ENCODE results near the gene FGD3.

Gene FGD3

DNA sequence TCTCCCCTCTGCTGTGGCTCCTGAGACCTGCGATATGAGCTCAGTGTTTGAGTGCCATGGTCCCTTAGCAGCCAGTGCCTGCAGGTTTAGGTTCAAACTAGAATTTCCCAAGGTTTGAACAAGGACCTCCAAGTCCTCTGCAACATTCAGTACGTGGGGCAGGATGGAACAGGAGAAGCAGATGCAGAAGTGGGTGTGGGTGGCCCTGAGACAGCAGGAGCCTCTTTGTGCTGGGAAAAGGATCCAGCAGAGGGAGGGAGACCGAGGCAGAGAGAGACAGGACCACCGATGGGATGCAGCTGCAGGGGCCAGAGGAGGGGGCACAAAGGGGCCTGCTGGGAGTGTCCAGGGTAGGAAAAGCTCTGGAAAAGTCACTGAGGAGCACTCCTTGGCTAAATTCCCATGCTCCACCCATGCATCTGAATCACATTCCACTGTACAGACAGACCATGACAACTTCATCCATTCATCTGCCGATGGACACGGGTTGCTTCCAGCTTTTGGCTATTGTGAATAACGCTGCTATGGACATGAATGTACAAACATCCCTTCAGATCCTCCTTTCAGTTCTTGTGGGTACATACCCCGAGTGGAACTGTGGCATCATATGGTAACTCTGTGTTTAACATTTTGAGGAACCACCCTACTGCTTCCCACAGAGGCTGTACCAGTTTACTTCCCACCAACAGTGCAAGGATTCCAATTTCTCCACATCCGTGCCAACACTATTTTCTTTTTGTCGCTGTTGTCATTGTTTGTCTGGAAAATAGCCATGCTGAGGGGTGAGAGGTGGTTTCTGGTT, 84.5 kb downstream of the FGD3 start:
- no peak for ATAC-seq

DNA sequence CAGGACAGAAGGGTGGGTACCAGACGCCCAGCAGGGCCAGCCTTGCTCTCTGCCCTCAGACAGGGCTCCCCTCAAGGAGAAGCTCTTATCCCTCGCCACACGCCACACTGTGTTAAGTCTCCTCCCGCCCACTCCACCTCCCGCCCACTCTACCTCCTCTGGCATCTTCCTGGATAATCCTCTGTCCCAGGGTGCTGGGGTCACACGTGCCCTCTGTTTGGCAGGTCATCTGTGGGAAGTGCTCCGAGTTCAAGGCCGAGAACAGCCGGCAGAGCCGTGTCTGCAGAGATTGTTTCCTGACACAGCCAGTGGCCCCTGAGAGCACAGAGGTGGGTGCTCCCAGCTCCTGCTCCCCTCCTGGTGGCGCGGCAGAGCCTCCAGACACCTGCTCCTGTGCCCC, 85.2 kb downstream of the FGD3 start:
- DNase-seq, result no peak
- ATAC-seq, result no peak

More for the DNA sequence above, 84.5 kb downstream of the FGD3 start:
- no peak for DNase-seq

DNA sequence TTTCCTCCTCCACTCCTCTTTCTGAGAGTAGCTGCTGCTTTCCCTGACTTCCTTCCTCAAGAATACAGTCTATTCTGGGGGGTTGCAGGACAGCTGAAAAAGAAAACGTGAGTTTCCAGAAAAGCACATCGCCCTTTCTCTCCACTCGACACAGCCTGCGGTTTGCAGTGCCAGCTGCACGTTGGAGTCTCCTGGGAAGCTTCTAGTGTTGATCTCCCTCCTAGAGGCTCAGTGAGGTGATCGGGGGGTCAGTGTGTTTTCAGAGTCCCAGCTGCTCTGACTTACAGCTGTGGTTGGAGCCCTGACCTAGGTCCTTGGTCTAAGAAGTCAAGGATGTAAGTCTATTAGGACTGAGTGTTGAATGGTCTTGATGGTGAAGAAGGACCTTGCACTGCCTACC, 86.2 kb downstream of the FGD3 start:
- DNase-seq (no peak), ATAC-seq (no peak)

DNA sequence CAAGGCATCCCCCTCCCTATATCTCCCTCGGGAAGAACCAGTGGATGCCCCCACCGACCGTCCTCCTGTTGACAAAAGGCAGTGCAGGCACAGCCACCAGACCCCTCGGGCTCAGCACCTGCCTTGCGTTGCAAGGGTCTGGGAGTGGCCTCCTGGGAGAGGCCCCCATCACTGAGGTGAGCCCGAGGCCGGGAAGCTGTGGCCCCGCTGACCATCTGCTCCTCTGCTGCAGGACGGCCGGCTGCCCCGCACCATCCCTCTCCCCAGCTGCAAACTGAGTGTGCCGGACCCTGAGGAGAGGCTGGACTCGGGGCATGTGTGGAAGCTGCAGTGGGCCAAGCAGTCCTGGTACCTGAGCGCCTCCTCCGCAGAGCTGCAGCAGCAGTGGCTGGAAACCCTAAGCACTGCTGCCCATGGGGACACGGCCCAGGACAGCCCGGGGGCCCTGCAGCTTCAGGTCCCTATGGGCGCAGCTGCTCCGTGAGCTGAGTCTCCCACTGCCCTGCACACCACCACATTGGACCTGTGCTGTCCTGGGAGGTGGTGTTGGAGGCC, 87.9 kb downstream of the FGD3 start:
- no peak for DNase-seq
- ATAC-seq, result no peak

DNA sequence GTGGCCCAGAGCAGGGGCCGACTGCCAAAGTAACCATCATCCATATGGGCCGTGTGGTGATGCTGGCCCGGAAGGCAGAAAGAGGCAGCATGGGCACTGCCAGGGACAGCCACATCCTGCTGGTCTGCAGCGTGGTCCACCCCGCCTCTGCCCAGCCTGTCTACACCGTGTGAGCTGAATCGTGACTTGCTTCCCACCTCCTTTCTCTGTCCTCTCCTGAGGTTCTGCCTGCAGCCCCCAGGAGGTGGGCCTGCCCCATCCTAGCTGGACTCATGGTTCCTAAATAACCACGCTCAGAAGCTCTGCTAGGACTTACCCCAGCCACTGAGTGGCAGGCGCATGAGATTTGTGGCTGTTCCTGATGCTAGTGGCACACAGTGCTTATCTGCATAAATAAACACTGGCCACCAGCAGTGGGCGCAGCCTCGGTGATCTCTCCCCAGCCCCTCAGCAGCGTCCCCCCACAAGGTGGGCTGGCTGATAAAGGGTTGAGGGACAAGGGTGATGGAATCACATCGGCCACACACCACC, 88.6 kb downstream of the FGD3 start:
- DNase-seq (no peak), ATAC-seq (no peak)

DNA sequence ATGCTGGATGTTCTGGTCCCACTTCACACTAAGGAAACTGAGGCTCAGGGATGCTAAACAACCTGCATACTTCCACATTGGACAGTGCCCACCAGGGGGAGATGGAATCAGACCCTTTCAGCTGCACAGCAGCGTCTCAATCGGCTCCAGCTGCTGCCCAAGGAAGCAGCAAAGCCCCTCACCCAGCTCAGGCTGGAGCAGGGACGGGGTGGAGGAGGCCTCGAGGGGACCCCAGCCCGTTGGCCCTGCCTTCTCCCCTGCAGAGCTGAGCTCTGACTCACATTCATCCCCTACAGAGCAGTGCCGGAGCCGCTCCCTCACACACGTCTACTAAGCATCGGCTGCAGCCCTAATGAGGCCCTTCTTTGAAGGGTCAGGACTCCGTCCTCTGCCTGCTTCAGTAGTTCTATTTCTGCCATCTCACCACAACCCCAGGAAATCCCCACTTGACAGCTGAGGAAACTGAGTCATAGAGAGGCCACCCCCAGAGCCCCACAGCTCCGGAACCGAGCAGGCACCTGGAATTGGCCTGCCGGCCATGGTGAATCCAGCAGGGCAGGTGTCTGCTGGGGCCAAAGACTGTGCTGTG, 89.7 kb downstream of the FGD3 start:
- no peak for ATAC-seq

DNA sequence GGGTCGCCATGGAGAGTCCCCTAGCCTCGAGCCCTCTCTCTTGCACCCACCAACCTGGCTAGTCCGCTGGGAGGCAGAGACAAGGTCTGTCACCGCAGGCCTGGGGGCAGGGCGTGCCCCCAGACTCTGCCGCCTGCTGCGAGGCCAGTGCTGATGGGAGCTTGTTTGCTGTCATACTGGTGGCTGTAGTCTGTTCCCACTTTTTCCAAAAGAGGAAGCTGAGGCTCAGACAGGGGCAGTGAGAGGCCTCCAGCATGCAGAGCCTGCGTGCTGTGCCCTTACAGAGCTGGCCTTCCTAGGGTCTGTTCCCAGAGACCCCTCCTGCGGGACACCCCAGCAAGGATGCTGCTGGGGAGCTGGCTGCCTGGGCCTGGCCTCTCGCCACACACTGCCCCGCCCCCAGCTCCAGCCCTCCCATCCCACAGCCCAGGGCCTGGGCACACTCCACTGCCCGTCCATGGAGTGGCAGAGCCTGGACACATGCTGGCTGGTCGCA, 90.2 kb downstream of the FGD3 start:
- no peak for ATAC-seq
- DNase-seq, result no peak

More for the DNA sequence above, 89.7 kb downstream of the FGD3 start:
- DNase-seq, result no peak

DNA sequence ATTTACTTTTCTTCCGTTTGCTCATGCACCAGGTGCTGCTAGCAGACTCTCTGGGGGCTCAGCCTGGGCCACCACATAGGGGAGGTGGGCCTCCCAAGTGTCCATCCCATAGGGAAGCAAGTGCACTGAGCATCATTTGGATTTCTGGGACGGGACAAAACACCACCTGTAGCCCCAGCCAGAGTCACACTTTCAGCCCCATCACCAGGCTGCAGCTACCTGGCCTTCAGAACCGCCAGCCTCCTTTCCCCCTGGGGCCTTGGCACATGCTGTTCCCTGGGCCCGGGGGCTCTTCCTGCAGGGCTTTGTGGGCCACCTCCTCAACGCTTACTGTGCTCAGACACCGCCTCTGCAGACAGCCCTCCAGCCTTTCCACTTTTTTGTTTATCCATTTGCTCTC, 91.6 kb downstream of the FGD3 start:
- DNase-seq, result no peak
- ATAC-seq, result no peak

DNA sequence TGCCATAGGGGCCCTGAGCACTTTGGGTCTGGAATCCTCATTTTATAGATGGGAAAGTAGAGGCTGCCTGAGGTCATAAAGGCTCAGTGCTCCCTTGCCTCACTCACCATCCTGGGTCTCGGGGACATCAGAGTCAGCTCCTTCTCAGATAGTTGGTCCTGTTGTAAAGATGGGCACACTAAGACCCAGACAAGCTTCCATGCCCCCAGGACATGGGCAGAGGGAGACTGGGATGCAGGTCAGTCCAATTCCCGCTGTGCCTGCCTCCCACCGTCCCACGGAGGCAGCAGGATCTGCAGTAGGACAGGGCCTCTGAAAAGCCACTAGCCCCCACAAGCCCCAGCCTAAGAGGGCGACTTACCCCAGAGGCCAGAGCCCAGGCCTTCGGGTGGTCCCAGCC, 92.1 kb downstream of the FGD3 start:
- DNase-seq (no peak), ATAC-seq (no peak)

DNA sequence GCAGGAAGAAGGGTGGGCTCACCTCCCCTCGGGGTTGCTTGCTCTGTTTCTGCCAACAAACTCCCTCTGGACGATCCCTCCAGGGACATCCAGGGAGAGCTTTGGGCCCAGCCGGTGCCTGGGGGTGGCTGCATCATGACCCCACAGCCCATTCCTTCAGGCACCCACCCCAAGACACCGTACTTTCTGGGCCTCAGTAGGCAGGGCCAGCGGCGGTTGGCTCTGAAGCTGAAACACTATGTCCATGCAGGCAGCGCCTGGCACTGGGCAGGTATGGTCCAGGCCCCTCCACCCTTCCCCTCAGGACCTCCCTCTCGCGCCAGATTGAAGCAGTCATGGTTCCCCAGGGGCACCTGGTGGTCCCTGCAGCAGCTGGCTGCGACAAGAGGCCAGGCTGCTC, 92.7 kb downstream of the FGD3 start:
- ATAC-seq, result no peak
- DNase-seq, result no peak

DNA sequence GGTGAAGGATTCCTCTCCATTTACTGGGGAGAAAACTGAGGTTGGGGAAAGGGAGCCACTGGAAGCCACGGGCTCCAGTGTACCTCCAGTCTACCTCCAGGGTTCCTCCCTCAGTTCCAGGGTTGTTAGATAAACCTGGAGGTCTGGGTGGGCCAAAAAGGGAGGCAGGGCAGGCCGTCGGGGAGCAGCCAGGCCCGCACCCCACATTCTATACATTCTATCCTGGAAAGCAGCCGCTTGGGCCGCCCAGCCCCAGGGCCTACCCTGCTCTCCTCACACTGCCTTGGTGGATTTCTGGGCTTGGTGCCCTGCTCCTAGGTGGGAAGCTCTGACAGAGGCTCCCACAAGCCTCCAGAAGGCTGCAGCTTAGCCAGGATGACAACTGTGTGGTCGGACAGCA, 93.1 kb downstream of the FGD3 start:
- DNase-seq (no peak), ATAC-seq (no peak)

DNA sequence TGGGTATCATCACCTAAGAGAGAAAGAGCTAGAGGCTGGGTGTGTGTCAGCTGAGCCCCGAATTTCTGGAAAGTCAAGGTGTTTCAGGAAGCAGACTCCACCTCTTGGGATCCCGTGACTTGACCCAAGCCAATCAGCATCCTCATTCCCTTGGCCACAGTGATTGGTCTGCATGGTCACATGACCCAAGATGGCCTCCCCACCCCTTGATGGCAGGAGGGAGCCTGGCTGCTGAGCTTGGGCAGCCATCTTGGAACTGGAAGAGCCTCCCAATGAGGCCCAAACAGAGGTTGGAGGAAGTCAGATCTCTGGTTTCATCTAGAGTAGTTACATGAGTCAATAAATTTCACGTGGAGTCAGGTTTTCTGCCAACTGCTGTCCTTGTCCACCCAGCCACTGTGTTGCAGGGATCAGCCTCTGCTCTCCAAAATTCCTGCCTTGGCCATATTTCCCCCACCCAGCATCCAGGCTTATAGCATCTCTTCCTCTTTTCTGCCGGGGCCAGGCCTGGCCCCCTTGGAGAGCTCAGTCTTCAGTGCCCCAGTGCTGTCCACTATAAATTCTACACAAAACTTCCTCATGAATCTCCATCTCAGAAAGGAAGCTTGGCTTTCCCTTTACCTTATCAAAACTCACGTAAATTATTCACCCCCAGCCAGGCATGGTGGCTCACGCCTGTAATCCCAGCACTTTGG, 93.9 kb downstream of the FGD3 start:
- ATAC-seq (no peak), DNase-seq (no peak)

DNA sequence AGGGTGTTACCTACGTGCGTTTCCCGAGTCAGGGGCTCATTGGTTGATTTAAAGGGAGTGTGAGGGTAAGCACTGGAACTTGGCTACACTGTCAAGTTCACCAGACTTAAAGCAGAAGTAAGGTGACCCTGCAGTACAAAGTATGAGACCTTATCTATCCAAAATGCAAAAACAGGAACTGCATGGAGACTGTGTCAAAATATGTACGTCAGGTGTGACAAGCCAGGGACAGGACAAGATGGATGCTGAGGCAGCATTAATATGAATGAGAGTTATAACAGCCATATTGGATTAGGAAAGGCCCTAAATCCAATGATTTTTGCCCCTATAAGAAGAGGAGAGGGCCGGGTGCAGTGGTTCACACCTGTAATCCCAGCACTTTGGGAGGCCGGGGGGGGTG, 95.8 kb downstream of the FGD3 start:
- DNase-seq (no peak), ATAC-seq (no peak)

DNA sequence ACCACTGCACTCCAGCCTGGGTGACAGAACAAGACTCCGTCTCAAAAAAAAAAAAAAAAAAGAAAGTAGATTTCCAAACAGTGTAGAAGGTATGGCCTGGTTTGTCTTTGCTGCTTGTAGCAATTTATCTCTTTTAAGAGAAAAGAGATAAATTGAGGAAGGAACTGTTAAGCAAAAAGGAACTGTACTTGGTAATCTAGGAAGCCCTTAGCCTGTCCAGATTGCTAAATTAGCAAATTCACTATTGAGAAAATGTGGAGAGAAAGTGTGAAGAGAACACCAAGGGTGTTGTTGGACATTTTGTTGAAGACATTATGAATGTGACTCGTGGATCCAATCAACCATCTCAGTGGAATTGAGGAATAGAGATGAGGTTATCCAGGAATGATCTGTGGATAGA, 98.2 kb downstream of the FGD3 start:
- ATAC-seq (no peak), DNase-seq (no peak)

DNA sequence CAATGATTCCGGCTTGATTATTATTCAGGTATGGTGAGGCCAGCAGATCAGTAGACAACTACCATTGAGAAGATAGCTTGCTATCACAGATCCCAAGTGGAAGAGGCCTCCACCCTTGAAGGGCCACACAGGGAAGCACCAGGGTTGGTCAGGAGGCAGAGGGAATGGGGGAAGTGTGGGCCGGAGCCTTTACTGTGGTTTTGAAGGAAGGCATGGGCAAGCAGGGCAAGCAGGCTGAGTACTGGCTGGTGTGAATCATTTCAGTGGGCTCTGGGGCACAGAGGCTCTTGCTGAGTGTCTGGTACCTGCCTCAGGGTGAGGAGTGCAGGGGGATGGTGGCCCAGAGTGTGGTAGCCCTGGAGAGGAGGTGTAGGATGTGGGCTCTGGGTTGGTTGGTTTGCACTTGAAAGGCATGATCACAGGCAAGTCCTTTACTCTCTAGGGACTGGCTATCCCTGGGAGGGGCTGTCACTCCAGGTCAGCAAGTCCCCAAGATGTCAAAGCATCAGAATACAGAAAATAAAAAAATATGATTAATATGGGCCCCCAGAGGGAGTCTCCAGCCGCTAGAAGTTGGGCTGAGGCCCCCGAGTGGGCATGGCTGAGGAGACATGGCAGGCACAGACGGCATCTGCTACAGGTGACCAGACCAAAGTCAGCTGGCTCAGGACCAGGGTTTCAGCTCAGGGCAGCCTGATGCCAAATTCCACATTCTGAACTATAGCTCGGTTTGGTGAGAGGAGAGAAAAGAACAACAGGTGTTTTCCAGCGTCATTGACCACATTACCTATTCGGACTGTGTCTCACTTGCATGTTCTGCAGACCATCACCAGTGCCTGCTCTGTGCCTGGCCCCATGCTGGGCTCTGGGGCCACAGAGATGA, 101.5 kb downstream of the FGD3 start:
- ATAC-seq, result no peak
- DNase-seq, result no peak

DNA sequence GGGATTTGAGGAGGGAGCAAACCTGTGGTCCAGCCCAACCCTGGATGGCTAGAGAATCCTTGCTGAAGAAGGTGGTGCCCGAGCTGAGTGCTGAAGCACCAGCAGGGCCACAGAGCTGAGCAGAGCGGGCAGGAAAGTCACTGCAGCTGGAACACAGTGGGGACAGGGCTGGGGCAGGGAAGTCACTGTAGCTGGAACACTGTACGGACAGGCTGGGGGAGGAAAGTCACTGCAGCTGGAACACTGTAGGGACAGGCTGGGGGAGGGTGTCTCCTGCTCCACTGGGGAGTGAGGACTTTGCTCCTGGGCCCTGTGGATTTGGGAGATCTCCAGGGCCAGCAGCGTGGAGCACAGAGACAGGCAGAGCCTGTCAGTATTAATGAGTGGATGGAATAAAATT, 102.2 kb downstream of the FGD3 start:
- DNase-seq (no peak), ATAC-seq (no peak)

DNA sequence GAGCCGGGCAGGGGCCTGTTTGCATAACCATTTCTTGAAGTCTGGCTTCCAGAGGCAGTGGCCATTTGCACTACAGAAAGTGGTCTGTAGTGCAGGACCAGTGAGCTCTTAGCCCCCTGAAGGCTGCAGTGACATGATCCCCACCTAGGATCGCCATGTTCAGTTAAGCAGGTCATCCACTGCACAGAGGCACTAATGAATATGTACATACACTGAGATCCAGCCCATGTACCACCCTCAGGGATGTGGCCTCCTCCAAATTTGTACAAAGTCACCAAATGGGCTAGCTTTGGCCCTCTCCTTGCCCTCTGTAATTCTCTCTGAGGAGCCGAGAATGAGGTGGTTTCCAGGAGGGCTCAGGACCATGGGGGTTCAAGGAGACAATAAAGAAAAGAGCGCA, 102.9 kb downstream of the FGD3 start:
- ATAC-seq (no peak), DNase-seq (no peak)

DNA sequence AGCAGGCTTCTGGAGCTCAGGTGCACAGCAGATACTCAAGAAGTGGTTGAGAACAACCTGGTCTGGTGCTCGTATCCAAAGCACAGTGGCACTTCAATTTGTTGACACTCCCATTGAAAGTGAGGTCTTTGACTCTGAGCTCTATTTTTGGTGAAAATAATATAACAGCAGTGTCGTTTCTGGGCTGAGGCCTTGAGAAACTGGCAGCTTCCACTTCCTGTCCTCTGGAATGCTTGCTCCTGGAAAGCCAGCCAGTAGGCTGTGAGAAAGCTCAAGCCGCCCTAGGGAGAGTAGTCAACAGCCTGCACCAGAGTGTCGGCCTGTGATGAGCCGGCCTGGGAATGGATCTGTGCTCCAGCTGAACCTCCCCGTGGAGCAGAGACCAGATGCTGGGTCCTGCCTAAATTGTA, 104.4 kb downstream of the FGD3 start:
- DNase-seq (no peak), ATAC-seq (no peak)

DNA sequence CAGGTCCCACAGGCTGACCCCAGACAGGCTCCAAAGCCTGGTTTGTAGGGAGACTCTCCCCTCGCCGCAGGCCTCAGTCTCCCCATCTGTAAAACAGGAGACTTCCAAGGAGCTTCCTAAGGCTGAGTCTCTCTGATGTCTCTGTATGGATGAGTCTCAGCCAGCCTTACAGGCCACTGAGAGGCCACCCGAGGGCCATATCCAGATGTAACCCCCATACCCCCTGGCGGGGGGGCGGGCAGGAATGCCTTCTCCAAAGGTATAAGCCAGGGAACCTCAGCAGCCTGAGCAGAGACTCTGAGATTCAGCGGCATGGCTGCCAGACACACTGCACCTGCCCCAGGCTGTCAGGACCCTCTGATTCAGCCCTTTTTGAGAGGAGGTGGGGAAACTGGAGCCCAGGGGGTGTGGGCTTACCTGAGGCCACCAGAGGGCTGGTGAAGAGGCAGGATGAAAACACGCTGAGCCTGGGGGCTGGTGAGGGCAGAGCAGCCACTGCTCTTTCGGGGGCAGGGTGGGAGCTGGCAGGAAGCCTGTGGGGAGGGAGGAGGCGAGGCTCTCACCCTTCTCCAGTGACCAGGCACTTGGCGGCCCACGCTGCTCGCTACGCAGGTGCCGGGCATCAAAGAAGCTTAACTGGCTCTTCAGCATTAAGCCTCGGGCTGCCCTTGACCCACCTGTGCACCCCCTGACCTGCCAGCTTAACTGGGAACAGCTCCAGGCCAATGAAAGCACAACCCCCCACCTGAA, 105.6 kb downstream of the FGD3 start:
- no peak for ATAC-seq
- no peak for DNase-seq

DNA sequence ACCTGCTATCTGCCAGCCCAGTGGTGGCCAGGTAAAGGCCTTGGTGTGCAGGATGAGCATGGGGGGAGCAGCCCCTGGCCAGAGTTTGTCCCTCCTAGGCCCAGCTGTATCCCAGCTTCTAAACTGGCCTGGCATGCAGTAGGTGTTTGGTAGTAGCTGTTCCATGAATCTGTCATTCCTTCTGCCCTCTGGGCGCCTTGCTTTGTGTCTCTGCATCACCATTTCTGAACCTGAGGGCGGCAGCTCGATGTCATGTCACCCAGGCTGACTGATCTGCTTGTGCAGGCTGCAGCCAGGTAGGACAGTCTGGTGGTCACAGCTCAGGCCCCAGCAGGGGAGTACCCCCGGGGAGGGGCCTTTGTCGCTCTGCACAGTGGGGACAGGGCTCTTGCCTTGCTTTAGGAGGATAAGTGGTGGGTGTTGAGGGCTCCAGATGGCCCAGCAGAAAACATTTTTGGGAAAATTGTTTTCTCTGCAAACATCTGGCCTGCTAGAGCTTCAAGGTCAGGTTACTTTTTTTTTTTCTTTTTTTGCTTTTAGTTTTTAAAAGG, 106.5 kb downstream of the FGD3 start:
- no peak for DNase-seq
- no peak for ATAC-seq
